ENCODE measurements around the gene FPGT. TPM values are rescaled to one million over a fixed set of nuclear protein-coding genes. Genes with fewer than 3 reads are reported as not detected.

Gene FPGT
- total and polyA plus RNA-seq, 9 of the 15 experiments (the other 6 are each of a cell fraction or from before 2014, with no cell fraction given), result 11.6 to 24.3 (median 22.5) TPM

- TF ChIP-seq EGR1 (conservative IDR thresholded peaks at IDR 0.05) (no peak), U2AF1 (optimal IDR thresholded peaks at IDR 0.05; ENCODE audit: low read depth, low read length) (no peak), E2F4 (CRISPR knock-in tag; IDR thresholded peaks at IDR 0.05; ENCODE audit: low read depth) (no peak), BRCA1 (IDR thresholded peaks at IDR 0.05) (no peak), BRCA1 (CRISPR knock-in tag; IDR thresholded peaks at IDR 0.05) (no peak), SMAD3 (CRISPR knock-in tag; conservative IDR thresholded peaks at IDR 0.05) (no peak), MTA3 (IDR thresholded peaks at IDR 0.05; ENCODE audit: borderline replicate concordance) (no peak), MEF2A (IDR thresholded peaks at IDR 0.05; ENCODE audit: control insufficient read depth, low read depth, low read length) (no peak)
Observed at GRCh38 chr1:74237035-74237434, 39.0 kb downstream of the FPGT start (continued).

GRCh38 chr1:74237787-74238186 lies 39.7 kb downstream of the FPGT start:
- no TSS peak for BruUV-seq (replicated peaks)
- ChIA-PET POLR2A (no interaction called here), CTCF (ENCODE audit: low intra/inter-chr PET ratio) (no interaction called here)
- in situ Hi-C loops (cut with MboI) (no loop called here), intact Hi-C loops (cut with micrococcal nuclease) (no loop called here)
- Histone ChIP-seq H2AFZ (ENCODE audit: low read depth, low read length) (no peak overlapping the region), H3K36me3 (ENCODE audit: control insufficient read depth, insufficient read depth, low read length) (no peaks in the 10 kb centered on the region), H3K4me1 (replicated peaks in 1 of 2; ENCODE audit: control insufficient read depth in 2 of 2, insufficient read depth in 2 of 2, low read length in 2 of 2) (no peaks in the 10 kb centered on the region), H3K9ac (ENCODE audit: insufficient read depth in 1 of 2, low read depth in 2 of 2, low read length in 2 of 2) (no peak overlapping the region), H3K79me2 (ENCODE audit: control insufficient read depth, insufficient read depth, low read length) (no peaks in the 10 kb centered on the region), H3K9me3 (replicated peaks; ENCODE audit: control insufficient read depth, insufficient read depth, low read depth, low read length) (no peaks in the 10 kb centered on the region), H3K27me3 (ENCODE audit: control insufficient read depth in 2 of 2, insufficient read depth in 2 of 2, low read length in 2 of 2) (no peaks in the 10 kb centered on the region), H3K4me3 (no peak overlapping the region), H4K20me1 (replicated peaks; ENCODE audit: control insufficient read depth, insufficient read depth, low read length) (no peaks in the 10 kb centered on the region), H3K4me2 (ENCODE audit: insufficient read depth, low read length) (no peak overlapping the region), H3K9me1 (ENCODE audit: control insufficient read depth, insufficient read depth, low read length) (no peaks in the 10 kb centered on the region), H3K27ac (ENCODE audit: extremely low read depth, low read depth, low read length) (no peak overlapping the region)
- FAIRE-seq, result no peak
- no peak for DNase-seq (ENCODE audit: extremely low read depth in 1 of 4, low spot score in 3 of 4)
- WGBS (ENCODE audit: insufficient coverage, low coverage, missing lambda C conversion rate), result 2% methylated on average over 4 of the region's 4 CpGs
- TF ChIP-seq MEF2A (IDR thresholded peaks at IDR 0.05; ENCODE audit: control insufficient read depth, low read depth, low read length) (no peak), ZC3H4 (CRISPR knock-in tag; IDR thresholded peaks at IDR 0.05; ENCODE audit: borderline replicate concordance) (no peak), DNMT1 (IDR thresholded peaks at IDR 0.05) (no peak), RBFOX2 (IDR thresholded peaks at IDR 0.05; ENCODE audit: low read depth, low read length) (no peak), KLF6 (CRISPR knock-in tag; IDR thresholded peaks at IDR 0.05; ENCODE audit: borderline replicate concordance) (no peak), ZNF217 (CRISPR knock-in tag; IDR thresholded peaks at IDR 0.05) (no peak), LCOR (CRISPR knock-in tag; IDR thresholded peaks at IDR 0.05) (no peak), NCOA6 (IDR thresholded peaks at IDR 0.05) (no peak), KLF13 (tag; IDR thresholded peaks at IDR 0.05; ENCODE audit: borderline replicate concordance, low read depth) (no peak), SRSF1 (IDR thresholded peaks at IDR 0.05; ENCODE audit: low read depth, low read length) (no peak), CBFA2T2 (conservative IDR thresholded peaks at IDR 0.05) (no peak), ZNF23 (CRISPR knock-in tag; IDR thresholded peaks at IDR 0.05) (no peak)
- no peak for ATAC-seq

Measured in K562 (cell line).